ENCODE measurements around the gene SPOPL.

DNA sequence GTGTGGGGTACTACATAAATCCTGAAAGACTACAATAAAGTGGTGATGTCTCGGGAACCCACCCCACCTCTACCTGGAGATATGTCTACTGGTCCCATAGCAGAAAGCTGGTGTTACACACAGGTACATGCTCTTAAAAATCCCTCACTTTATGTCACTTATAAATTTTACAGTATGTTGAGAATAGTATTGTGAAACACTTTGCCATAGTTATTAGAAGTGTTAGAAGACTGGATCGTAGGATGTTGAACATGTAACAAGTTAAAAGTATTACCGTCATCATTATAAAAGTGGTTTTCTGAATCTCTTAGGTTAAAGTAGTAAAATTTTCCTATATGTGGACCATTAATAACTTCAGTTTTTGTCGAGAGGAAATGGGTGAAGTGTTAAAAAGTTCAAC is 48.6 kb downstream of the SPOPL start:
- TF ChIP-seq, protein P1, sequence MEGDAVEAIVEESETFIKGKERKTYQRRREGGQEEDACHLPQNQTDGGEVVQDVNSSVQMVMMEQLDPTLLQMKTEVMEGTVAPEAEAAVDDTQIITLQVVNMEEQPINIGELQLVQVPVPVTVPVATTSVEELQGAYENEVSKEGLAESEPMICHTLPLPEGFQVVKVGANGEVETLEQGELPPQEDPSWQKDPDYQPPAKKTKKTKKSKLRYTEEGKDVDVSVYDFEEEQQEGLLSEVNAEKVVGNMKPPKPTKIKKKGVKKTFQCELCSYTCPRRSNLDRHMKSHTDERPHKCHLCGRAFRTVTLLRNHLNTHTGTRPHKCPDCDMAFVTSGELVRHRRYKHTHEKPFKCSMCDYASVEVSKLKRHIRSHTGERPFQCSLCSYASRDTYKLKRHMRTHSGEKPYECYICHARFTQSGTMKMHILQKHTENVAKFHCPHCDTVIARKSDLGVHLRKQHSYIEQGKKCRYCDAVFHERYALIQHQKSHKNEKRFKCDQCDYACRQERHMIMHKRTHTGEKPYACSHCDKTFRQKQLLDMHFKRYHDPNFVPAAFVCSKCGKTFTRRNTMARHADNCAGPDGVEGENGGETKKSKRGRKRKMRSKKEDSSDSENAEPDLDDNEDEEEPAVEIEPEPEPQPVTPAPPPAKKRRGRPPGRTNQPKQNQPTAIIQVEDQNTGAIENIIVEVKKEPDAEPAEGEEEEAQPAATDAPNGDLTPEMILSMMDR (IDR thresholded peaks at IDR 0.05), result no peak
- no peak for TF ChIP-seq POLR2A (IDR thresholded peaks at IDR 0.05)

Measured in testis (tissue), 2 donors.